GM21529 (cell line): ENCODE results near the gene TNFRSF19.
"Not testable (repeated sequence)": the region's sequence is repeated elsewhere in the genome, so short reads cannot be mapped to it uniquely, and the experiment has no call there.

Source experiments
- ATAC-seq: cut with Tn5 transposase; IDR thresholded peaks from one replicate; pipeline ENCODE4 v1.9.1; 2021; ENCODE audit not compliant: unreplicated experiment

Gene TNFRSF19

GRCh38 chr13:23567906-23568460 lies 2.2 kb upstream of the TNFRSF19 start:
- ATAC-seq, result no peak

- no peak for ATAC-seq
Measured at GRCh38 chr13:23570921-23571315, 706 bp downstream of the TNFRSF19 start.

- ATAC-seq, result no peak
Measured at GRCh38 chr13:23571431-23571830, 1.2 kb downstream of the TNFRSF19 start.

GRCh38 chr13:23572836-23573235 lies 2.6 kb downstream of the TNFRSF19 start:
- no peak for ATAC-seq

GRCh38 chr13:23574421-23575145 lies 4.4 kb downstream of the TNFRSF19 start:
- no peak for ATAC-seq

GRCh38 chr13:23575632-23576031 lies 5.4 kb downstream of the TNFRSF19 start:
- ATAC-seq, result no peak

GRCh38 chr13:23578411-23579071 lies 8.3 kb downstream of the TNFRSF19 start:
- peak; percentile 64 for ATAC-seq

GRCh38 chr13:23579072-23579895 lies 9.1 kb downstream of the TNFRSF19 start:
- ATAC-seq, result peak; percentile 83

- ATAC-seq, result no peak
Measured at GRCh38 chr13:23579896-23580683, 9.9 kb downstream of the TNFRSF19 start.

- no peak for ATAC-seq
Measured at GRCh38 chr13:23580684-23581060, 10.5 kb downstream of the TNFRSF19 start.

- ATAC-seq, result no peak
Measured at GRCh38 chr13:23583491-23583890, 13.3 kb downstream of the TNFRSF19 start.

- no peak for ATAC-seq
Measured at GRCh38 chr13:23584275-23584674, 14.1 kb downstream of the TNFRSF19 start.

GRCh38 chr13:23586336-23586735 lies 16.1 kb downstream of the TNFRSF19 start:
- no peak for ATAC-seq

GRCh38 chr13:23588666-23589065 lies 18.5 kb downstream of the TNFRSF19 start:
- no peak for ATAC-seq

- ATAC-seq, result no peak
Measured at GRCh38 chr13:23592596-23592995, 22.4 kb downstream of the TNFRSF19 start.

- no peak for ATAC-seq
Measured at GRCh38 chr13:23593148-23593547, 22.9 kb downstream of the TNFRSF19 start.

- ATAC-seq, result not testable (repeated sequence)
Measured at GRCh38 chr13:23594290-23594689, 24.1 kb downstream of the TNFRSF19 start.

- ATAC-seq, result no peak
Measured at GRCh38 chr13:23598369-23598768, 28.2 kb downstream of the TNFRSF19 start.

GRCh38 chr13:23599083-23599925 lies 29.1 kb downstream of the TNFRSF19 start:
- no peak for ATAC-seq

GRCh38 chr13:23600100-23600499 lies 29.9 kb downstream of the TNFRSF19 start:
- ATAC-seq, result no peak
